Kidney glomerular epithelial cell (primary cell): Measurements from ENCODE around the gene CHN2.

ENCODE experiments used
- DNase-seq: peaks from one replicate; lab custom pipeline; 2025; lab: John Stamatoyannopoulos, UW

The CHN2 gene

DNA sequence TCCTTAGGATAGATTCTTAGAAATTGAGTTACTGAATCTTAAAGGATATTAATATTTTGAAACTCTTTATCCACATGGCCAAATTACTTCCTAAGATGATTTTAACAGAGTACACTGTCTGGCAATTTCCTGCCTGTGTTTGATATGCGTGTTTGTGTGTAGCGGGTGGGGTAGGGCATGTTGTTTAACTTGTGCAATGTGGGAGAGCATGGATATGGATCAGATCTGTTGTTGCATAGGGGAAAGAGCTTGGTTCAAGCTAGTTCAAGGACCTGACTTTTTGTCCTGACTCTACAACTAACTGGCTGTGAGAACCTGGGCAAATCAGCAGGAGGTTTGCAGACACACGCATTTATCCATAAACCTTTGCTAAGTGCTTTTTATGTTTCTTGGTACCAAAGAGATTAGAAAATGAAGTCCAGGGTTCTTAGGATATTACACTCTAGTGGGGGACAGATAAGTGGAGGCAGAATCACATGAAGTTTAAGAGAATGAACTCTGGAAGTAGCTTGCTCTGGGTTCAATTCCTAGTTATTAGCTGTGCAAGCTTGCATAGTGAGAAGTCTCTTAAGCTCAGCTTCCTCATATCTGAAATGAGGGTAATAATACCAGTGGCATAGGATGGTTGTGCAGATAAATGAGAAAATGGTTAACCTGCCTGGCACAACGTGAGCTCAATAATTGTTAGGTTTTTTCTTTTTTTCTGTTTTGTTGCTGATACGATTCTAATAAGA, 272.8 kb downstream of the CHN2 start:
- DNase-seq = no peak

DNA sequence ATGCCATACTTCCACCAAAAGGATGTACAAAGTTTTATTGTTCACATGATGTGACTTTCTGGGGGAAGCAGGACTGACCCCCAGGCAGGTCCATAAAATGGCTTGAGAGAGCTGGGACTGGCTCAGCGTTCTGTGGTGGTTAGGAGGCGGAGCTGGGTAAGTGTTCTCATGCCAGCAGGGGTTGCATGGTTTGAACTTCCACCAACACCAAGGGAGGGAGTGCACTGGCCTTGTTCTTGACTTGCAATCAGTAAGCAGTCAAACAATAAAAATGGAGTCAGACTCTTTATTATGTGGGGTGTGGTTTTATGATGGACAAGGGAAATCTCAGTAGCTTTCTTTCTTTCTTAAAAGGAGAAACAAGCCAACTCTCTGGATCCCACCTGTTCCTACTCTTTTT, 273.6 kb downstream of the CHN2 start:
- DNase-seq = no peak

DNA sequence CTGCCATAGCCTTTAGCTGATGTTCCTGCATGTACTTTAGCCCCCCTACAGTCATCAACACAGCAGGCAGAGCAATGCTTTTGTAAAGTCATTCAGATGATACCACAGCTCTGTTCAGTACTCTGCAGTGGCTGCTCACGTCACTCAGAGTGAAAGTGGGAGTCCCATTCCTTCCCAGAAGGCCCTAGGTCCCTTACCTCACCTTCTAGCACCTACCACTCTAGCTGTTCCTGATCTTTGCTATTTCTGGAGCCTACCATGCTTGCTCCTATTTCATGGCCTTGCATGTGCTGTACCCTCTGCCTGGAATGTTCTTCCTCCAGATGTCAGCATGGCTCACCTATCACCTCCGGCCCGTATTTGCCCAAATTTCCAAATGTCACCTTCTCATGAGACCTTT, 274.7 kb downstream of the CHN2 start:
- DNase-seq = no peak

DNA sequence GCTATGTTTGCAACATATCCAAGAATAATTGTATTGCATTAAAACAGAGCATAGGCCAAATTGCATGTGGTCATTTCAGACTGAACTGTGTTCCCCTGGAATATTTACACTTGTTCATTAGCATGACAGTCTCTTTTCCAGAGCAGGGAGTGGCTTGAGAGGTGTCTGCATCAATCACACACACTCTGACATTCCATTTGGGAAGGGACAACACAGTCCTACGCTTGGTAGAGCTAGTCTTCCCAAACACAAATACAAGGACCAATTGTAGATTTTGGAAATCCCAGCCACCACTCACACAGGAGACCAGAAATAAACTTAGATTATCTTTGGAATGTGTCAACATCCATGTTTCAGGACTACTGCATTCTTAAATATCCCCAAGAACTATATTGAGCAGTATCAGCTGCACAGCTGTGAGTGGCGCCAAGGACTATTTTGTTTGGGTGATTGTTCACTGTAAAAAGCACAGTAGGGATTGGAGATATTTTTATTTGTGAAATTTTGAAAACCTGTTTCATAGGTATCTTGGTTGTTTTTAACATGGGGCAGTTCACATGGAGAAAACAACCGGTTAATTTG, 275.5 kb downstream of the CHN2 start:
- no peak for DNase-seq

DNA sequence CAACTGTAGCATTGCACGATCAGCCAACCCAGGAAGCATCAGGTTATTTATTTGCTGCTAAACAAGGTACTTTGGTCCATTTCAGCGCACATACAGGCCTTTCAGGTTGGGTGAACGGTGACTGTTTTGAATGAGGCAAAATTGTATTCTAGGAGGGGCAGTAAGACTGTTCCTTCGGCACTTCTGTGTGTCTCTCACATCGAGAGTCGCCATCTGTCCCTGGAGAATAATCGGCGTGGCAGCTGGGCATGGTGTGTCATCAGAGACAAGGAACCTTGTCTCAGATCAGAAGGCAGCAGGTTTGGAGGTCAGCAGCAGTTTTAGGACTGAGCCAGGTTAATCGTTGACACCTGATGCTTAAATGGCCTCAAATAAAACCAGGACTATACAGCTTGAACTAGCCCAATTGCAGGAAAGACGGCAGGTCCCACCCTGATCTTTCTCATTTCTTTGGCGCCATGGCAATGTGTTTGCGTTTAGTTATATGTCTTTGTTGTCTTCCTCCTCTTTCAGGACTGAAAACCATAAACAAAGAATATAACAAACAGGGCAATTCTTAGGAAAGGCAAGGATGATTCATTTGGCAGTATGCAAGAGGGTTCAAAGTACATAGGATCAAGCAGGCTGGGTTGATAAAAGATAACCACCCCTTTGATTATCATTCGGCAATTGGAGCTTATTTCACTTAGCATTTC, 277.0 kb downstream of the CHN2 start:
- DNase-seq = no peak

DNA sequence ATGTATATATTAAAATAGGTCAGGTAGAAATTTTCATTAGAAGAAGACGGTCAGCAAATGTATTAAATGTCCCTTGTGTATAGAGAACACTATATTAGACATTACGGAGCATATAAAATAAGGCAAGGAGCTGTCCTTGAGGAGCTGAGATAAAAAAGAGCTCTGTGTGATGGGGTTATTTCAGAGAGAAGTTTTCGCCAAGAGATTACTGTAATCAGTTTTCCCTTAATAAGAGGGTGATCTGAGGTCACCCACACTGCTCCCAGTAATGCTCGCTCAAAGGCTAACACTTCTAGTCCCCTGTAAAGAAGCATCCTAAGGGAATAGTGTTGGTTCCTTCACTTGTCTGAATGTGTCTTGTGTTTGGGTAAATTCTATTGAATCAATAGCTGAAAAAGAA, 282.3 kb downstream of the CHN2 start:
- no peak for DNase-seq

DNA sequence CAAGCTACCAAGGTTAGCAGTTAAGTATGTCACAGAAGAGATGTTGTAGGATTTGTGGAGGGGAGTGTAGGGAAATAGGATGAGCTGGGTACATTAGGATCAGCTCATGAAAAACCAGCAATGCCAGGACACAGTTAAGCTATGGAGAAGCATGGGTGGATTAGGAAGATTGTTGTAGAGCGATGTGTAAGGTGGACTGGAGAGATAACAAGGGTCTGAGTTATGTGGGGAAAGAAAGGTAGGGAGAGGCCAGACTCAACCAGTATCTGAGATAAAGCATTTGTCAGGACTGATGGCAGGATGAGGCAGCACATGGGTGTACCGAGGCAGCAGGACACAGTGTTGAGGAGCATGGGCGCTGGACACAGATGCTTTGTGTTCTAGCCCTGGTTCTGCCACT, 283.7 kb downstream of the CHN2 start:
- DNase-seq = no peak

DNA sequence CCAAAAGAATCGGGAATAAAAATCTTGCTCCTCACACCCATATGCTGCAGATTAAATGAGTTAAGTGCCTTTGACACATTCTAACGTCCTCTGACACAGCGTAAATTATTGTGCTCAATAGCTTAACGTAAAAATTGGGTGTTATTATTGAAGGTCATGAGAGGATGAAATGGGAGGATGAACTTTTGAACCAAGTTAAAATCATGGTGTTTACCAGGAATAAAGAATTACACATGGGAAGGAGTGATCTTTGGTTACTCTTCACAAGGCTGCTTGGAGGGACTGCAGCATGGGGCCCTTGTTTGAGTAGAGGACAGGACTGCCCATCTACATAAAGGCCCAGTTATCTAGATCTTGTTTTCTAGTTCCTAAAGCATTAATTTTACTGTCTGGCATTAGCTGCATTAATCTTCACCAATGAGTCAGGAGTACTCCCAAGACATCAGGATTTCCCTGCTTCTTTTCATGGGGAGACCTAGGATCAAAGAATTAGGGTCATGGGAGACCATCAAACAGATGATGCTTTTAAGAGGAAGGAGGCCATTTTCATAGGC, 284.2 kb downstream of the CHN2 start:
- DNase-seq = no peak

DNA sequence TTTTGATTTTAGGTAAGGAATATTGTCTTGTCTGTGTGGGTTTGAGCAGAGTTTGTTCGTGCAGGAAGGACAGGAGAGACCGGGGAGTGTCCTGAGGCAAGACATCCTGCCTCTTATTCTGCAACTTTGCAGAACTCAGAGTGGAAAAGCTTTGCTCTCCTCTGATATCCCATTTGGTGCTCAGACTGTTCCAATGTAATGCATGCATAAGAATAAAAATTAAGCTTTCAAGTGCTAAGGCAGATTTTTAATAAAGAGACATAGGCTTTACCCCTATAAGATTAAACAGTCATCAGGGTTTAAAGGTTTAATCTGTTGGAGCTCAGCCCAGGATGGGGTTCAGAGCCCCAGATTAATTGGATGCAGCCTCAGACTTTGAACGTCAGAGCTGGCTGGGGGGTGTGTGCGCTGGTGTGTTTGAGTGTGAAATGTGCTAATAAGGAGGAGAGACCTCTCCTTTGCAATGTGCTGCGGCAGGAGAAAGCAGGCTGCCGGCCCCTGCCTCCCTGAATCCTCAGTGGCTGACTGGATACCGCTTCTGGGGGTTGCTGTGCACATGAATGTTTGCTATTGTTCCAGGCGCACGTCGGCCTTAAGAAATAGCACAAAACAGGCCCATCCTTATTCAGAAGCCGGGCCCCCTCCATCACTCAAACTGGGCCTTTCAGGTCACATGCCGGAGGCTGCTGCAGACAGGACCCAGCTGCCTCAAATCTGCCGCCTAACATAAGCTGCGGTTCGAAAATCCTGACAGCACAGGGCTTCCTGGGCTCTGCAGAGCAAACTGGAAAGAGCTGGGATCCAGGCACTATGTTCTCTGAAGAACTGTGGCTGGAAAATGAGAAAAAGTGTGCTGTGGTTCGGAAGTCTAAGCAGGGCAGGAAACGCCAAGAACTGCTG, 285.0 kb downstream of the CHN2 start:
- no peak for DNase-seq

DNA sequence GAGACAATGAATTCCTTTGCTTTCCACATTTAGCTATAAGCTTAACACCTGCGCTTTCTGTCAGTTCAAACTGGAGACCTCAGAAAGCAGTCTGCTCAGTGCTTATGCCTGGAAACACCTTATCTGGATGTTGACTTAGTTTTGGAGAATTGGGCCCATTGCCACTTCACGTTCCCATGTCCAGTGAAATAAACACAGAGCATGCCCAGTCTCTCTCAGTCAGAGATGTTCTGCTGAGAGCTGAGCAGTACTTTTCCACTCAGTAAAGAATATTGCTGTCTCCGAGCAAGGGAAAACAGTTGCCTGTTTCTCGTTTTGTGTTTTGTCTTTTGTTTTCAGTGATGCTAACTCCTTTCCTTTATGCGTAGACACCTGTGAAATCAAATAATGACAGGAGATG, 285.9 kb downstream of the CHN2 start:
- no peak for DNase-seq

DNA sequence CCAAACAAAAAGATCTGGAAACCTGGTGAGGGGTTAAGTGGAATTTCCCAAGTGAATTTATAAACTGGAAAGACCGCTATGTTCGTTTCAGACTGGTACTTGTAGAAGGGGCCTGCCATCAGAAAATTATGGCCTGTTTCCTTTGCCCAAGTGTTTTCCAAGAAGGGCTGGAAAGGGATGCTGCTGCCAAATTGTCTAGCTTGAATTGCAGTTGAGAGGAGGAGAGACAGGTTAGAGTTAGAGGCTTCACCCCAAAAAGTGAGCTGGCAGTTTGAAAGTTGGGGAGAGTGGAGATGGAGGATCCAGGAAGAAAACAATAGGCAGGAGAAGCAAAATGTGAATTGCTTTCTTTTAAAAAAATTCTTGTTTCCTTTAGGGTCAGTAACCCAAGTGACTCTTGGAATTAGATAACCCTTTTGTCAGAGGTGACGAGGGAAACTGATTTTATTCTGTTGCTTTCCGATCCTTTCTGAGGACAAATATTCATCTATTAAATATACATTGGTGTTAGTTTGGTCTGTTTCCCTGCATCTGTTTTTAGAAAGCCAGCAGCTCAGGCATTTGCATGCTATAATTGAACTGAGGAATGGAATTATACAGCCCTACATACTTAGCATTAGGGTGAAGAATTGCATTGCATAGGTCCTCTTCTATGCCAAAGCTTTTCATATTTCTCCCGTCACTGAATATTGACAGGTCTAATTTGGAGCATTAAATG, 286.5 kb downstream of the CHN2 start:
- DNase-seq = no peak

DNA sequence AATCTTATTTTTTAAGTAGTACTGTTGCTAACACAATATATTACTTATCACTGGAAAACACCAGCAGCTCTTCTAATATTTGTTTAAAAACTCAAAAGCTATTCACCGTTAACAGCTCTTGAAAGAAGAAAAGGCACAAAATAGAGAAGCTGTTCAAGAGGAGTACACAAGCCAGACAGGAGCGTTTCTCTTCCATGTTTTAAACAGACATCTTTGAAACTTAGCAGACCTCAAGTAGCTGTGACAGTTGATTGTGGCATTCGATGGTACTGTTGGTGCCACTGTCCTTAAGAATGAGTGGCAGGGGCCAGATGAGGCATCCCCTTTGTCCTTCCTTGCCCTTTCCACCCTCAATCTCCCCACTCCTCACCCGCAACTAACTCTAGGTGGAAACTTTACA, 287.5 kb downstream of the CHN2 start:
- no peak for DNase-seq

DNA sequence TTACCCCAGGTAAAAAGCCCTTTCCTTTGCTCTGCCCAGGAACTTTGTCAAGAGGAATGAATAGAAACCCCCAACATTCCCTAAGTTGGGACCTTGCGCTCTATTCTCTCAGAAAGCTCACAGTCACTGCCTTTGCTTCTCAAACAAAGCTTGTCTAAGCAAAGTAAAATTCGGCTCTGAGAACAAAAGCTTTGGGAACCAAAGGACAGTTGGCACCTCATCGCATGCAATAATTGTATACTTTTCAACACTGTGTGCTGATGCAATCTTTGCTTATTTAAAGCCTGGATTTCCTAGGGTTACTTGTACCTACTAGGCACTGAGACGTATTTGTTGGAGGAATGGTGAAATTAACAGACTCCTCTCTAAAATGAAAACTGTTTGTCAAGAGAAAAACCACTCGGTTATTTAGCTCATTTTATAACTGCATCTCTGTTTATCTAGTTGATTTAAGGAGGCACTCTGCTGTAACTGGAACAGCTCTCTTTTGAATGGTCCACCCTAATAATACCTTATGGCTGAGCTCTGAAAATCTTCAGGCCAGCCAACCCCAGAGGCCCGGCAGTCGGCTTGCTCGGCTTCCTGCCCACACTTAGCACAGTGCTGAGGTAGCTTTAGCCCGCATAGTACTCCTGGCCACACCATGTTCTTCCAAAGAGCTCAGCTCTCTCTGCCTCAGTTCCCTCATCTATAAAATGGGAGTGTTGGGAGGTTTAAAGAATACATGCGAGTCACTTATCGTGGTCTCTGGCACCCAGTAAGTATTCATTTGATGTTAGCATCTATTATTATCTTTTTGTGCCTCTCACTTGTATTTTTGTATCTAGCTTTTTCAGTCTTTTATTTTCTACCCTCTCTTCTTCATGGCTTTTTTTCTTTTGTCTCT, 288.9 kb downstream of the CHN2 start:
- DNase-seq = no peak

DNA sequence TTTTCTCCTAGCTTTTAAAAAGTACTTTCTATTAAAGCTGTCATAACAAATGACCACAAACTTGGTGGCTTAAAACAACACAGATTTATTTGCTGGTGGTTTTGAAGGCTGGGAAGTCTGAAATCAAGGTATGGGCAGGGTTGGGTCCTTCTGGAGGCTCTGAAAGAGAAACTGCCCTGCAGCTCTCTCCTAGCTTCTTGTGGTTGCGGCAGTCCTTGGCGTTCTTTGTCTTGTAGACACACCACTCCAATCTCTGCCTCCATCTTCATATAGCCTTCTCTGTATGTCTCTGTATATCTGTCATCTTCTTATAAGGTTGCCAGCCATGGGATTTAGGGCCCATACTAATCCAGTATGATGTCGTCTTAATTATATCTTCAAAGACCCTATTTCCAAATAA, 289.7 kb downstream of the CHN2 start:
- no peak for DNase-seq

DNA sequence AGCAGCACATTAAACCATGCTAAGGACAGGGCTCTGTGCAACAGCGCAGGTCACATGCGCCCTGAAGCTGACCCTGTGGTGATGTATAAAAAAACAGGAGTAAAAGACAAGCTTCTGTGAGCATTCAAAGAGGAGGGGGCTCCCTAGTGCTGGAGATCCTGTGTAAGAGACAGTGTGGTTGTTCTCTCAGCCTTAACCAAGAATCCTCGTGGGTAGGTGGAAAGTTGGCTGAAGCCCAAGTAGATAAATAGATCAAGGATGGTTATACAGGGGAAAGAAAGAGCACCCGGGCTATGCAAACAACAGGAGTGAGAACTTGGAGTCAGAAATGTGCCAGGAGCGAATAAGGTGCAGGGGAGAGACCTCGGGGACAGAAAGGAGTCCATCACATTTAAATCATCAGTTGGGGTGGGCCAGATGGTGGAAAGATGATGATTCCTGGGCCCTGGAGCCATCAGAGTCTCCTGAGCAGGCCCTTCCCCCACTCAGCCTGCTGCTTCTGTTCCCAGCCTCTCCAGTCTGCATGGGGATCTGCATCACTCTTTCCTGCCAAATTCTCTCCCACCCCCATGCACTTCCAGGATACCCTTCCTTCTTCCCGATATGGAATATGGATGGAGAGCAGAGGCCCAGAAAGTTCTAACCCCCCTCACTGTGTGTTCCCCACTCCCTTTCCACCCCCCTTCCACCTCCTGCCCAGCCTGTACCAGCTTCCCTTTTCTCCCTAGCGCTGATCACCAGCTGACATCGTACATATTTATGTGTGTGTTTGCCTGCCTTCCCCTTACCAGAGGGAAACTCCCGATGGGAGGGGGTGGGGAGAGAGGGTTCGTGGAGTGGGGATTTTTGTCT, 291.0 kb downstream of the CHN2 start:
- no peak for DNase-seq

DNA sequence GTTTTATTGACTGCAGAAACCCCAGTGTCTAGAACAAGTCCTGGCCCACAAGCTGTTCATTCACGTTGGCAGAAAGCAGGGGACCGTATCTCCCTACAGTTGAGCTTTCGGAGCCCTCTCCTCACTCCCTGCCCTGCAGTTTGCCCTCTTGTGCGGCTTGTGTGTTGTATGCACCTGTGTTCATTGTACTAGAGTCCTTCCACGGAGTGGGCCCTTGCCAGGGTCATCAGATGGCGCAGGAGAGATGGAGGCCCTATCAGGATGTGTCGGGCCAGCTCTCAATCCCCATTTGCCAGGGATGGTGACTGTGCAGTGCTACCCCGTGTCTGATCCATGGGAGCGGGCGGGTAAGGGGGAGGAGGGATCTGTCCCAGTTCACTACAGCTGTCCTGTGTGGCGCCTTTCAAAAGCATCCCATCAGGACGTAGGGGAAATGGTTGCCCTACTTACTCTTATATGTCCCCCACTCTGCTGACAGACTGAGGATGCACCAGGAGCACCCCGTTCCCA, 291.7 kb downstream of the CHN2 start:
- no peak for DNase-seq

DNA sequence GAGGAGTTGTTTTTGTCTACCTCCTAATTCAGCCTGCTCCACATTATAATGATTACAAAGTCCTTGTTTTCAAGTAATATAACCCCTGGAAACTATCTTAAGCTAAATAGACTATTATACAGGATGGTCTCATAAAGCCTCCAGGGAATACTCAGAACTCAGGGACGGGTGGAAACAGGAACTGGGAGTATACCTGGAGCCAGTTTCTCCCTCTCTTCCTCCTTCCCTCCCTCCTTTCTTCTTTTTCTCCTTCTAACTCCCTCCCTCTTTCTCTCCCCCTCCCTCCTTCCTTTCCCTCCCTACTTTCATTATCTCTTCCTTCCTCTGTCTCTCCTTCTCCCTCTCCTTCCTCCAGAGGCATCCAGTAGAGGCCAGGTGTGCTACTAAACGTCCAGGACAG, 292.8 kb downstream of the CHN2 start:
- no peak for DNase-seq

DNA sequence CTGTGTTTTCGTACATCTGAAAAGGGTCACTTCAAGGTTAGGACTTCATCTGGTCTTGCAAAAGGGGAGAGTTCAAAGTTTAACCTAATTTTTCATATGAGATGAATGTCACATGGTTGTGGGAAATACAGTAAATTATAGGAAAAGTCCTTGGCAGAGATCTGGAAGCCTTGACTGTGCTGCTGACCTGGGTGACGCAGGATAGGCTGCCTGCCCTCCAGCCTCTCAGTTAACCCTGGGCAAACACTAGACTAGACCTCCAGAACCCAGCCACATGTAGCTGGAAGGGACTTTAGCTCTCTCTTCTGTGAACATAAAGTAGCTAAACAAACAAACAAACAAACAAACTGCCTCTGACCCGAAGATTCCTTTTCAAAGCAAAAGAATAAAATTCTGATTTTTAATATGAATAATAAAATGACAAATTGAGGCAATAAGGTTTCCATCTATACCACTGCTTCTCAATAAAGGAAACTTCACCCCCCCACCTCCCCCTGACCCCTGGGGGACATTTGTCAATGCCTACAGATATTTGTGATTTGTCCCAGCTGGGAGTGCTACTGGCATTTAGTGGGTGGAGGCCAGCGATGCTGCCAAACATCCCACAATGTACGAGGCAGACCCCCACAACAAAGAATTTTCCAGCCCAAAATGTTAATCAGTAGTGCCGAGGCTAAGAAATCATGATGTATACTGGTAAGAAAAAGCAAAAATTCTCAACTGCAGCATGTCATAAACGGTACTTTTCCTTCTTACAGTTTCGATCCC, 293.8 kb downstream of the CHN2 start:
- no peak for DNase-seq

DNA sequence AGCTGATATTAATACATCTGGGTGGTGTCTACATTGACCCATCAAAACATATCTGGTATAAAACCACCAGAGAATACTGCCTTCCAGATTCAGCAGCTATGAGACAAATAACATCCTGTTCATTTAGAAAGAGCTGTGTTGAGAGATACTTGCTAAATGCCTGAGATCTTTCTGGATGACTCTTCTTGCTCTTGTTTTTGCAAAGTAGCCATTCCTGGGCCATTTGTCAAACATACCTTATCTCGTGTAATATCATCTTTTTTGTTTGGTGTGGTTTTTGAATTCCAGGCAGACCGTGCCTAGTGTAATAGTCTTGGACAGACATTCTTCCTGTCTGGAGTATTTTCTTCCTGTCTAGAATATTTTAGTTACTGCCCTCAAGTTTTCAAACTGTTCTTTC, 294.4 kb downstream of the CHN2 start:
- DNase-seq = peak; percentile 47
